Measurements from ENCODE around the gene KCNQ4. TPM values are rescaled to one million over a fixed set of nuclear protein-coding genes. Genes with fewer than 3 reads are reported as not detected.

The KCNQ4 gene
- total and polyA plus RNA-seq, 7 donors: 1.9 to 9.1 (median 4.6) TPM

DNA sequence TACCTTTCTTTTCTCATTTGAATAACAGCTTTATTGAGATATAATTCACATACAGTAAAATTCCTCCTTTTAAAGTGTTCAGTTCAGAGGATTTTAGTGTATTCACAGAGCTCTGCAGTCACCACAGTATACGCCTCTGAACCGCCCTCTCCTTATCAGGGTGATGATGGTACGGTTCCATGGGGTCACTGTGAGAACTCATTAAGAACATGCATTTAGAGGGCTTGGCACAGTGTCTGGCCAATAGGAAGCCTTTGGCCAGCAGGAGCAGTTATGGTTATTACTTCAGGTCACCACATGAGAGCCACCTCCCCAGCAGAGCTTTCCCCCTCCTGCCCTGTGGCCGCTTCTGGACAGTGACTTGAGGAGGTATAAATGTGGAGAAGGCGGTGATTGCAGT lies 27.3 kb downstream of the KCNQ4 start:
- Histone ChIP-seq H3K27me3 (ENCODE audit: insufficient read depth in 3 of 3, low read length in 2 of 3) (no peaks in the 10 kb centered on the region), H3K4me1 (peaks cover 19% of the 10 kb centered on the region), H3K9me3 (no peaks in the 10 kb centered on the region), H3K4me3 (no peak overlapping the region), H3K27ac (no peak overlapping the region), H3K36me3 (ENCODE audit: insufficient read depth in 1 of 2, low read depth in 1 of 2) (no peaks in the 10 kb centered on the region)
- ATAC-seq (no peak), DNase-seq (no peak)
- WGBS, 3 donors: 92 to 94% (median 93%) methylated on average over 5 of the region's 5 CpGs
- intact Hi-C loops (cut with DNase I): no loop called here
- TF ChIP-seq, protein P1, sequence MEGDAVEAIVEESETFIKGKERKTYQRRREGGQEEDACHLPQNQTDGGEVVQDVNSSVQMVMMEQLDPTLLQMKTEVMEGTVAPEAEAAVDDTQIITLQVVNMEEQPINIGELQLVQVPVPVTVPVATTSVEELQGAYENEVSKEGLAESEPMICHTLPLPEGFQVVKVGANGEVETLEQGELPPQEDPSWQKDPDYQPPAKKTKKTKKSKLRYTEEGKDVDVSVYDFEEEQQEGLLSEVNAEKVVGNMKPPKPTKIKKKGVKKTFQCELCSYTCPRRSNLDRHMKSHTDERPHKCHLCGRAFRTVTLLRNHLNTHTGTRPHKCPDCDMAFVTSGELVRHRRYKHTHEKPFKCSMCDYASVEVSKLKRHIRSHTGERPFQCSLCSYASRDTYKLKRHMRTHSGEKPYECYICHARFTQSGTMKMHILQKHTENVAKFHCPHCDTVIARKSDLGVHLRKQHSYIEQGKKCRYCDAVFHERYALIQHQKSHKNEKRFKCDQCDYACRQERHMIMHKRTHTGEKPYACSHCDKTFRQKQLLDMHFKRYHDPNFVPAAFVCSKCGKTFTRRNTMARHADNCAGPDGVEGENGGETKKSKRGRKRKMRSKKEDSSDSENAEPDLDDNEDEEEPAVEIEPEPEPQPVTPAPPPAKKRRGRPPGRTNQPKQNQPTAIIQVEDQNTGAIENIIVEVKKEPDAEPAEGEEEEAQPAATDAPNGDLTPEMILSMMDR (IDR thresholded peaks at IDR 0.05): no peak

DNA sequence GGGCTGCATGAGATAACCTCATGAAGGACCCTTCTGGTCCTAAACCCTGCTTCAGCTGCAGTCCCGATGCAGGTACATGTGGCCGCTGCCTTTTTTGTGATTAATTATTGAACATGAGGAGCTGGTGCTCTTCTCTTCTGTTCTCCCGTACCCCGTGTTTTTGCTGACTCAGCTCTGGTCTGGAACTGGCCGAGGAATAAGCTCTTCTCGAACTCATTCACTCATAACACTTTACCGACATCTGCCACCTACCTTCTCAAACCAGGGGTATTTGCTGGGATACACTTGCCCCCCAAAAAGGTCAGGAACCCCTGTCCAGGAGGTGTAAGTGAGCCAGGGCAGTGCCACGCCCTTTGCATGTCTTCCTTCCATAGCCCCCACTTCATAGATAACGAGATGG lies 31.8 kb downstream of the KCNQ4 start:
- DNase-seq: no peak
- intact Hi-C loops (cut with DNase I): no loop called here
- no peaks in the 10 kb centered on the region for H3K27me3 ChIP-seq (ENCODE audit: insufficient read depth in 3 of 3, low read length in 2 of 3)
- peaks cover 5% of the 10 kb centered on the region for H3K4me1 ChIP-seq
- TF ChIP-seq, protein P1 (IDR thresholded peaks at IDR 0.05): no peak
- WGBS, 3 donors: 77 to 84% (median 79%) methylated on average over 9 of the region's 9 CpGs
- H3K9me3 ChIP-seq: no peaks in the 10 kb centered on the region
- peaks cover 0 to 14% of the 10 kb centered on the region in 2 donors for H3K36me3 ChIP-seq (ENCODE audit: insufficient read depth in 1 of 2, low read depth in 1 of 2)
- no peak for ATAC-seq
- no peak overlapping the region for H3K27ac ChIP-seq
- H3K4me3 ChIP-seq: no peak overlapping the region

DNA sequence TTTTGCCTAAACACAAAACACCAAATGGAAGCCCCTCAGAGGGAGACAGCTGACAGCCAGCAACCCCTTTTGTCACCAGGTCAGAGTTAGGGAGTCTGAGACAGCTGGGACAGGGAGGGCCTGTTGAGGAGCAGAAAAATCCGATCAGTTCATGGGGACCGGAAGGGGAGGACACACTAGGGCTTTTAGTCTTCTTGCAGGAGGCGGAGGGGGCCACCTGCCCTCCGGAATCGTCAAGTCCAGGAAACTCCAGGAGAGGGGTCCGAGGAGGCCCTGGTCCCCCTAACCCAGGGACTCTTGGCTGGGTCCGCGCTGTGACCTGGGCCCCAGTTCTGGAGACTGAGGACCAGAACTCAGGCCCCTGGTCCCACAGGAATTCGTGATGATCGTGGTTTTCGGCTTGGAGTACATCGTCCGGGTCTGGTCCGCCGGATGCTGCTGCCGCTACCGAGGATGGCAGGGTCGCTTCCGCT lies 34.2 kb downstream of the KCNQ4 start:
- Histone ChIP-seq H3K27ac (no peak overlapping the region), H3K36me3 (ENCODE audit: insufficient read depth in 1 of 2, low read depth in 1 of 2) (peaks cover 0 to 24% of the 10 kb centered on the region in 2 donors), H3K4me3 (peak overlapping the region; percentile 53), H3K9me3 (no peaks in the 10 kb centered on the region), H3K27me3 (ENCODE audit: insufficient read depth in 3 of 3, low read length in 2 of 3) (no peaks in the 10 kb centered on the region), H3K4me1 (peaks cover 13% of the 10 kb centered on the region)
- ATAC-seq (no peak), DNase-seq (no peak)
- intact Hi-C loops (cut with DNase I): no loop called here
- 53 to 77% (median 63%) methylated on average over 19 of the region's 19 CpGs for WGBS, 3 donors
- TF ChIP-seq, protein P1 (IDR thresholded peaks at IDR 0.05): no peak

DNA sequence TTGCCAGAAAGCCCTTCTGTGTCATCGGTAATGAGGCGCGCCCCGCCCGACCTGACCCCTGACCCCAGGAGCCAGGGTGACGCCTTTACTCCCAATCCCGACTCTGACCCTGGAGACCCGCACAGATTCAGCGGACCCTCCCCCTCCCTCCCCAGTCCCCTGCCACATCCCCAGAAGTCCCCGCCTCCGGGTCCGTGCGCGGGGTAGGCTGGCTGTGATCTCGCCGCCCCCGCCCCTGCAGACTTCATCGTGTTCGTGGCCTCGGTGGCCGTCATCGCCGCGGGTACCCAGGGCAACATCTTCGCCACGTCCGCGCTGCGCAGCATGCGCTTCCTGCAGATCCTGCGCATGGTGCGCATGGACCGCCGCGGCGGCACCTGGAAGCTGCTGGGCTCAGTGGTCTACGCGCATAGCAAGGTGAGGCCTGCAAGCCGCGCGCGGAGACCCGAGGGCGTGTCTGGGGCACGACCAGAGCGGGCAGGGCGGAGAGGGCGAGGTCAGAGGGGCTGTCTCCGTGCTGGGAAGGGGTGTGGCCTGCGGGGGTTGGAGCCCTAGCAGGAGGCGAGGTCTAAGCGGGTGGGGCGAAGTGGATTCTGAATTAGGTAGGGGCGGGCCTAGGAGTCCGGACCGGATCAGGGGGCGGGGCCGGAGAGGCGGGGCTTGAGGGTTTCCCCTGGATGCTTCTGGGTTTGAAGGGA lies 34.8 kb downstream of the KCNQ4 start:
- DNase-seq: peak; percentile 55 to 70
- intact Hi-C loops (cut with DNase I): no loop called here
- TF ChIP-seq, protein P1 (IDR thresholded peaks at IDR 0.05): no peak
- Histone ChIP-seq H3K4me1 (peaks cover 13% of the 10 kb centered on the region), H3K4me3 (peak overlapping the region; percentile 53), H3K9me3 (no peaks in the 10 kb centered on the region), H3K27ac (no peak overlapping the region), H3K27me3 (ENCODE audit: insufficient read depth in 3 of 3, low read length in 2 of 3) (no peaks in the 10 kb centered on the region), H3K36me3 (ENCODE audit: insufficient read depth in 1 of 2, low read depth in 1 of 2) (peaks cover 0 to 24% of the 10 kb centered on the region in 2 donors)
- 35 to 50% (median 39%) methylated on average over 47 to 59 of the region's 59 CpGs for WGBS, 3 donors
- ATAC-seq: peak in 3 of 4 donors; percentile 34 to 47 (median 46)
